Left ventricle myocardium inferior (tissue), 1 donor: ENCODE data around the gene TRAPPC14. TPM values are rescaled to one million over a fixed set of nuclear protein-coding genes. Genes with fewer than 3 reads are reported as not detected.
A peak's percentile ranks its signal among the peaks of the same experiment; 100 is the strongest.

Experiments used
- DNase-seq: peaks from one replicate; pipeline ENCODE4 v3.0.0-alpha.2; 2020
- H3K27ac ChIP-seq: fragments of 200-600 bp; replicated peaks from 2 replicates; pipeline ENCODE4 v1.8.0; 2021
- H3K27me3 ChIP-seq: fragments of 200-600 bp; 2 replicates; pipeline ENCODE4 v1.8.0; 2021; ENCODE audit warnings: low read depth
- H3K36me3 ChIP-seq: fragments of 200-600 bp; 2 replicates; pipeline ENCODE4 v1.8.0; 2021
- H3K4me1 ChIP-seq: fragments of 200-600 bp; 2 replicates; pipeline ENCODE4 v1.8.0; 2021
- H3K4me3 ChIP-seq: fragments of 200-600 bp; 2 replicates; pipeline ENCODE4 v1.8.0; 2021; ENCODE audit warnings: mild to moderate bottlenecking, moderate library complexity
- H3K9me3 ChIP-seq: fragments of 200-600 bp; replicated peaks from 2 replicates; pipeline ENCODE4 v1.8.0; 2021
- CTCF ChIP-seq: fragments of 200-600 bp; IDR thresholded peaks from 2 replicates; pipeline ENCODE4 v1.8.0; 2021; ENCODE audit warnings: antibody characterized with exemption, mild to moderate bottlenecking, borderline replicate concordance
- intact Hi-C: fragments of 100-400 bp; cut with micrococcal nuclease; formaldehyde crosslinking; loops from one replicate; pipeline ENCODE4 v1.11.0; 2022
- total RNA-seq: library from RNA; stranded (reverse); fragmentation: NEBNext Ultra II Directional; extraction: Animal tissue kit (Norgen Biotek cat#: 25700); gene quantifications from one replicate; pipeline ENCODE4 v1.2.1, GENCODE V29; 2021
- donor health status: DM: no; HTN: yes; CAD: no; lungs with severe emphysema.

The TRAPPC14 gene
- total RNA-seq, 1 donor from 2014 or later = 7.1 TPM

DNA sequence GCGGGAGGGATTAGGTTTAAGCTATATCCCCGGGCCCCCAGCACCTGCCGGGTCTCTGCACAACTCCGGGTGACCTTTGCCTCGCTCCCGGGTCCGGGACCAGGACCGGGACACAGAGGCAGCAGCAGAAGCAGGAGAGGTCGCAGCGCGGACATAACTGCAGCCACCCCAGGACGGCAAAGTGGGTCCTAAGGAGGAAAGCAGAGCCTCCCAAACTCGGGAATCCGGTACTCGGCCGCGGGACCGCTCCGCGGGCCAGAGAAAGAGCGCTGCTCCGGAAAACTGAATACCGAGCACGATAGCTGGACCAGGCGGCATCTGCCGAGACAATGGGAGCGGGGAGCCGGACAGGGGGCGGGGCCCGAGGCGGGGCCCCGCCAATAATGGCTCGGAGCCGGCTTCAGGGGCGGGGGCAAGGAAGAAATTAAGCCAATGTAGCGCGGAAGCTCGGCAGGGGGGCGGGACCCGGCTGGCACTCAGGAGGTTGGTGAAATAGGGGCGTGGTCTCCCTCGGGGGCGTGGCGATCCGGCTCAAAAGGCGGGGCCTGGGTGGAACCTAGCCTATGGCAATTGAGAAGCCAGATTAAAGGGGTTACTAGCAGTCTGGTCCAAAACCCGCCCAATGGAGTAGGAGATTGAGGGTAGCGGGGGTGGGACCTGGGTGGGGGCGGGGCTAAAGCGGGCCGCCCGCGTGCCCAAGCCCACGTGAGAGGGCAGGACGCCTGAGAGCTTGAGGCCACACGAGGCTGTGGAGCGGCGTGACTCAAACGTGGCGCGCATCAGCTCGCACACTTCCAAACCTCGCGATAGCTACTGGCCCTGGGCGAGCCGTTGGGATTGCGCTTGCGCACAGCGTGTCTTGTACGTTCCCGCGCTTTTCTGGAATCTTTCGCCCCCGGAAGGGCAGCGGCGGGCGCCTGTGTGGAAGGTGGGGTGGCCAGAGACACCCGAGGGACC lies 18.8 kb upstream of the TRAPPC14 start, which contains the start of the genes GPC2 and STAG3:
Gene GPC2 (minus strand): TSS at position 337 of the 957 bp plus-strand sequence. CDS start 182 bp downstream, at position 155.
Gene STAG3 (plus strand): TSS at position 874 of the 957 bp plus-strand sequence. CDS start 2,639 bp downstream, outside the sequence.
- peaks cover 14% of the 10 kb centered on the region for H3K27me3 ChIP-seq
- intact Hi-C loops = no loop called here
- peak within 1 kb of the TSS; percentile 47 for H3K27ac ChIP-seq
- peak within 1 kb of the TSS; percentile 65 for H3K4me3 ChIP-seq
- H3K36me3 ChIP-seq = no peaks in the 10 kb centered on the region
- no peaks in the 10 kb centered on the region for H3K9me3 ChIP-seq
- TF ChIP-seq CTCF = no peak
- H3K4me1 ChIP-seq = peaks cover 17% of the 10 kb centered on the region
- peak; percentile 96 for DNase-seq

- Histone ChIP-seq H3K4me1 (peaks cover 23% of the 10 kb centered on the region), H3K27ac (peak overlapping the region; percentile 47), H3K4me3 (peak overlapping the region; percentile 65), H3K36me3 (no peaks in the 10 kb centered on the region), H3K27me3 (peaks cover 23% of the 10 kb centered on the region), H3K9me3 (no peaks in the 10 kb centered on the region)
- intact Hi-C loops = no loop called here
- no peak for DNase-seq
- TF ChIP-seq CTCF = no peak
Measured at GRCh38 chr7:100176096-100177044, 17.8 kb upstream of the TRAPPC14 start.

GRCh38 chr7:100175296-100175935 lies 16.9 kb upstream of the TRAPPC14 start:
- no peak for TF ChIP-seq CTCF
- no peak overlapping the region for H3K27ac ChIP-seq
- intact Hi-C loops = no loop called here
- H3K9me3 ChIP-seq = no peaks in the 10 kb centered on the region
- no peaks in the 10 kb centered on the region for H3K36me3 ChIP-seq
- H3K4me3 ChIP-seq = no peak overlapping the region
- DNase-seq = no peak
- peaks cover 33% of the 10 kb centered on the region for H3K27me3 ChIP-seq
- peaks cover 27% of the 10 kb centered on the region for H3K4me1 ChIP-seq

- intact Hi-C loops = no loop called here
- TF ChIP-seq CTCF = no peak
- H3K27me3 ChIP-seq = peaks cover 41% of the 10 kb centered on the region
- no peaks in the 10 kb centered on the region for H3K36me3 ChIP-seq
- peaks cover 27% of the 10 kb centered on the region for H3K4me1 ChIP-seq
- H3K4me3 ChIP-seq = no peak overlapping the region
- H3K9me3 ChIP-seq = no peaks in the 10 kb centered on the region
- no peak for DNase-seq
- H3K27ac ChIP-seq = no peak overlapping the region
Measured at GRCh38 chr7:100174582-100174981, 16.1 kb upstream of the TRAPPC14 start.
